Activated naive CD4-positive, alpha-beta T cell treated with anti-CD3 and anti-CD28 coated beads, Interleukin-2, amount 50 U/mL, for 24 hours (primary cell): Measurements from ENCODE around the gene BMAL1.

Source experiments
- H3K27ac Mint-ChIP-seq: one replicate; pipeline ENCODE4 v1.8.0; 2021; ENCODE audit warnings: mild to moderate bottlenecking, mixed read lengths
- H3K27me3 Mint-ChIP-seq: one replicate; pipeline ENCODE4 v1.8.0; 2021; ENCODE audit warnings: mixed read lengths
- H3K36me3 Mint-ChIP-seq: one replicate; pipeline ENCODE4 v1.8.0; 2021; ENCODE audit warnings: mixed read lengths
- H3K4me1 Mint-ChIP-seq: one replicate; pipeline ENCODE4 v1.8.0; 2021; ENCODE audit warnings: mixed read lengths
- H3K4me3 Mint-ChIP-seq: one replicate; pipeline ENCODE4 v1.8.0; 2021; ENCODE audit warnings: mild to moderate bottlenecking, mixed read lengths
- H3K9me3 Mint-ChIP-seq: one replicate; pipeline ENCODE4 v1.8.0; 2021; ENCODE audit warnings: mixed read lengths

The BMAL1 gene

DNA sequence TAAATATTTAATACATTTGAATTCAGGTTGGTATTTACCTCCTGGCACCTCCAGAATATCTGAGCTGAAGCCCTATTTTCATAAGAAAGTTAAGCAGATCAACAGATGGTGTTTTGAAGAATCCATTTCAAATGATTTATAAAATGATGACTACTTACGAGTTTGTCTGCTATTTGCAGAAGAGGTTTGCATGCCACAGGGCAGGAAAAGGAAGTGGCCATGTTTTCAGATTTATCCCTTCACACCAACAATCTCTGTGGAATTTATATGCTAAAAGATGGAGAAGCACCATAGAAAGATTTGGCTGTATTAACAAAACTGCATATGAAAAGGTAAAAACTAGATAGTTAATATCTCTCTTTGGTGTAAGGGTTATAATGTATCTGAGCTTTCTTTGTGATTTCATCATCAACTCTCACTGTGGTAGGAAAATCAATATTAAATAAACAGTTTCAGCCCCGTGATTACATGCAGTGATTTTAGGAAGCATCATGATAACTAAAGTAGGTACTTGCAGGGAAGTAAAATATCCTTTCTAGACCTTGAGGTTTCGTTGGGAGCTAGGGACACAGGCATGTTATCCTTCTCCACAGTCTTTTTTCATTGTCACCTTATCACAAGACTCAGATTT, 2.6 kb downstream of the BMAL1 start:
- peak overlapping the region; percentile 90 for H3K4me3 Mint-ChIP-seq
- peaks cover 69% of the 10 kb centered on the region for H3K4me1 Mint-ChIP-seq
- no peaks in the 10 kb centered on the region for H3K27me3 Mint-ChIP-seq
- peaks cover 2% of the 10 kb centered on the region for H3K36me3 Mint-ChIP-seq
- no peaks in the 10 kb centered on the region for H3K9me3 Mint-ChIP-seq
- H3K27ac Mint-ChIP-seq = peak overlapping the region; percentile 4

- Mint-ChIP-seq H3K27me3 (no peaks in the 10 kb centered on the region), H3K9me3 (no peaks in the 10 kb centered on the region), H3K4me3 (peak overlapping the region; percentile 31), H3K36me3 (peaks cover 2% of the 10 kb centered on the region), H3K4me1 (peaks cover 72% of the 10 kb centered on the region), H3K27ac (no peak overlapping the region)
These were observed 3.2 kb downstream of the BMAL1 start for GRCh38 chr11:13280777-13281176.

DNA sequence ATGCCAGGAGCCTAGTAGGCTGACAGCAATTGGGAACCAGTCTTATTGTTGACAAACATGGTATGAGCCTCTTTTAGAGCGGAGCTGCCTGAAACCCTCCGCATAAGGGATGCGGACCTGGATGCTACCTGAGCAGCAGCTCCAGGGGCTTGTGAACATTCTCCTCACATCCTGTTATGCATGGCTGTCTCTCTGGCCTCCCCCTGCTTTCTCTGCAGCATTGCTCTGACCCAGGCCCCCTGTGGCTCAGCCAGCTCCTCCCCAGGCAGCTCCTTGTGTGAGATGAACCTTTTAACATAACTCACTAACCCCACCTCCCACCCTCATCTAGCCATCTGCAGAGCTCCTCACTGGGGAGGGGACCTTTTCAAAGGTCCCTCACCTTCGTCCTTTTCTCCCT, 6.0 kb downstream of the BMAL1 start:
- H3K27me3 Mint-ChIP-seq = no peaks in the 10 kb centered on the region
- H3K27ac Mint-ChIP-seq = no peak overlapping the region
- peaks cover 88% of the 10 kb centered on the region for H3K4me1 Mint-ChIP-seq
- no peak overlapping the region for H3K4me3 Mint-ChIP-seq
- peaks cover 6% of the 10 kb centered on the region for H3K36me3 Mint-ChIP-seq
- H3K9me3 Mint-ChIP-seq = no peaks in the 10 kb centered on the region

- no peaks in the 10 kb centered on the region for H3K9me3 Mint-ChIP-seq
- peak overlapping the region; percentile 2 for H3K27ac Mint-ChIP-seq
- H3K36me3 Mint-ChIP-seq = peaks cover 7% of the 10 kb centered on the region
- no peak overlapping the region for H3K4me3 Mint-ChIP-seq
- no peaks in the 10 kb centered on the region for H3K27me3 Mint-ChIP-seq
- peaks cover 88% of the 10 kb centered on the region for H3K4me1 Mint-ChIP-seq
These were observed 7.4 kb downstream of the BMAL1 start for GRCh38 chr11:13284776-13285588.

DNA sequence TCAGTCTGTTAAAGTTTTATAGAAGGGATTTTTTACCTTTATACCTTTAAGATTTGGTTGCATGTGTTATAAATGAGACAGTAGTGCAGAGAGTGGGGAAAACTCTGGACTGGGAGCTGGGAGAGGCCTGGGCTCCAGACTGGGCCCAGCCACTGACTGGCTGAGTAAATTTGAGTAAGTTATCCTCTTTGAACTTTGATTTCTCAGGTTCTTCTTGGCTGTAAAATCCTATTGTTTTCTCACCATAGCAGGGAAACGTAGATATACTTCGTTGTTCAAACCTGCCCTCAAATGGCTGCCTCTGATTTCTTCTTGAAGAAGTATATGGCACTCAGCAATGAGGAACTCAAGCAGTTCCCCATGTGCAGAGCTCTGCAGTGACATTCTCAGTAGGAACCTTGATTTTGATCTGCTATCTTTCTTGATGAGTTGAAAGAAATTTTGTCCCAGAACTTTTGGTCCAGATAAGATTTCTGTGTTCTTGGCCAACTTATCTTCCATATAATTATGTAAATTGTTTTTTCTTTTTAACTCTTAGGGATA, 8.8 kb downstream of the BMAL1 start:
- Mint-ChIP-seq H3K36me3 (peaks cover 10% of the 10 kb centered on the region), H3K27me3 (no peaks in the 10 kb centered on the region), H3K4me1 (peaks cover 87% of the 10 kb centered on the region), H3K4me3 (no peak overlapping the region), H3K9me3 (no peaks in the 10 kb centered on the region), H3K27ac (peak overlapping the region; percentile 18)

DNA sequence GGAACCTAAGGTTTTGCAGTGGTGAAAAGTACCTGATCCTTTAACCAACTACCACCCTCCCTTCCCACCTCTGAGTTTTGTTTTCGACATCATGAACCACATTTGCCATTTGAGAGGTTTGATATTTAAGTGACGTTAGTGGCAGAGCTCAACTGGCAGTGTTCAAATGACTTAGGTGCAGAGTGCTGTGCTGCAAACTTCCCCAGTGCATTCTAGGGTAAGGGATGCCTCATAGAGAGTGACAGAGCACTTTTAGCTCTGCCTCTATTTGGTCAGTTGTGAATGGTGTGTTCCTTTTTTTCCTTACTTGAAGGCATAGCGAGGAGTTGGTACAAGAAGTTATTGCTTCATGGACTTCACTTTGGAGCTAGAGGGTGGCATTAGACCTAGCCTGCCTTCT, 9.4 kb downstream of the BMAL1 start:
- Mint-ChIP-seq H3K27ac (peak overlapping the region; percentile 42), H3K36me3 (peaks cover 10% of the 10 kb centered on the region), H3K4me3 (no peak overlapping the region), H3K4me1 (peaks cover 87% of the 10 kb centered on the region), H3K9me3 (no peaks in the 10 kb centered on the region), H3K27me3 (no peaks in the 10 kb centered on the region)

GRCh38 chr11:13287681-13288080, 10.1 kb downstream of the BMAL1 start:
- H3K27me3 Mint-ChIP-seq = no peaks in the 10 kb centered on the region
- H3K27ac Mint-ChIP-seq = peak overlapping the region; percentile 42
- H3K4me3 Mint-ChIP-seq = no peak overlapping the region
- H3K9me3 Mint-ChIP-seq = no peaks in the 10 kb centered on the region
- peaks cover 10% of the 10 kb centered on the region for H3K36me3 Mint-ChIP-seq
- H3K4me1 Mint-ChIP-seq = peaks cover 84% of the 10 kb centered on the region

- H3K36me3 Mint-ChIP-seq = peaks cover 10% of the 10 kb centered on the region
- no peak overlapping the region for H3K4me3 Mint-ChIP-seq
- no peaks in the 10 kb centered on the region for H3K27me3 Mint-ChIP-seq
- H3K4me1 Mint-ChIP-seq = peaks cover 84% of the 10 kb centered on the region
- H3K9me3 Mint-ChIP-seq = no peaks in the 10 kb centered on the region
- H3K27ac Mint-ChIP-seq = peak overlapping the region; percentile 83
These were observed 10.9 kb downstream of the BMAL1 start for GRCh38 chr11:13288375-13289029.

DNA sequence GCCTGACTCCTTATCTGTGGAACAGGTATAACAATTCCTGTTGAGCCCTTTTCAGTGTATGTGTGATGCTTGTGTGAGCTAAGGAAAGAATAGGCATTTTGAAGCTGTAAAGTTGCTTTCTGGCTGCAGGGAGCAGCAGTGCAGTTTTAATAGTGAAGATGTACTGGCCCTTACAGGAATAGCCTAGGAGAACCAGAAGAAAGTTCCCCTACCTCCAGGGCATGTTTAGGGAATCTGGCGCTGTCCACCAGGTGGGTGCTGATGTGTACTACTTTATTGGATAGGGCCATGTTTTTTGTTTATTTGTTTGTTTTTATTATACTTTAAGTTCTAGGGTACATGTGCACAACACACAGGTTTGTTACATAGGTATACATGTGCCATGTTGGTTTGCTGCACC, 11.5 kb downstream of the BMAL1 start:
- Mint-ChIP-seq H3K36me3 (peaks cover 11% of the 10 kb centered on the region), H3K4me3 (no peak overlapping the region), H3K9me3 (no peaks in the 10 kb centered on the region), H3K27ac (no peak overlapping the region), H3K4me1 (peaks cover 86% of the 10 kb centered on the region), H3K27me3 (no peaks in the 10 kb centered on the region)

- peaks cover 87% of the 10 kb centered on the region for H3K4me1 Mint-ChIP-seq
- no peak overlapping the region for H3K4me3 Mint-ChIP-seq
- no peaks in the 10 kb centered on the region for H3K9me3 Mint-ChIP-seq
These were observed 12.8 kb downstream of the BMAL1 start for GRCh38 chr11:13290221-13290980.

DNA sequence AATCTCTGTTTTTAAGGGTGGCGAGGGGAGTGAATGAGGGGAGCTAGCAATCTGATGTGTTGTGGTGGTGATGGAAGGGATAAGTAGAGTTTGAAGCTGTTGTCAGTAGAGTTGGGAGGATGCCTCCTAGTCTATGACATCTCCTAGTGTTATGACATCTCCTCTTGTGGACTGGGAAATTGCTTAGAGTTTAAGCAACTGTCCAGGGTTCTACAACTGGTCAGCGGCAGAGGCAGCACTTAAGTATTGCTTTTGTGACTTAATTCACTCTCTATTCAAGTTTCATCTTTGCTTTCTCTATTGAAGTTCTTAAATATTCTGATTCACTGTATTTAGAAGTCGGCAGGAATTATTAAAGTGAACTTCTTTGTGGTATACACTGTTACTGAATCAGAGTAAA, 13.8 kb downstream of the BMAL1 start:
- Mint-ChIP-seq H3K9me3 (no peaks in the 10 kb centered on the region), H3K4me1 (peaks cover 94% of the 10 kb centered on the region), H3K27me3 (no peaks in the 10 kb centered on the region), H3K36me3 (peaks cover 10% of the 10 kb centered on the region), H3K27ac (no peak overlapping the region), H3K4me3 (no peak overlapping the region)

More at GRCh38 chr11:13290221-13290980, 12.8 kb downstream of the BMAL1 start:
- Mint-ChIP-seq H3K27ac (no peak overlapping the region), H3K36me3 (peaks cover 10% of the 10 kb centered on the region), H3K27me3 (no peaks in the 10 kb centered on the region)

GRCh38 chr11:13291800-13292199, 14.2 kb downstream of the BMAL1 start:
- Mint-ChIP-seq H3K36me3 (peaks cover 10% of the 10 kb centered on the region), H3K27me3 (no peaks in the 10 kb centered on the region), H3K4me3 (no peak overlapping the region), H3K27ac (no peak overlapping the region), H3K9me3 (no peaks in the 10 kb centered on the region), H3K4me1 (peaks cover 94% of the 10 kb centered on the region)

GRCh38 chr11:13292970-13293369, 15.4 kb downstream of the BMAL1 start:
- Mint-ChIP-seq H3K36me3 (peaks cover 10% of the 10 kb centered on the region), H3K9me3 (no peaks in the 10 kb centered on the region), H3K4me1 (peaks cover 94% of the 10 kb centered on the region), H3K27ac (no peak overlapping the region), H3K4me3 (no peak overlapping the region), H3K27me3 (no peaks in the 10 kb centered on the region)

- no peak overlapping the region for H3K4me3 Mint-ChIP-seq
- no peaks in the 10 kb centered on the region for H3K27me3 Mint-ChIP-seq
- H3K9me3 Mint-ChIP-seq = no peaks in the 10 kb centered on the region
- no peak overlapping the region for H3K27ac Mint-ChIP-seq
- H3K4me1 Mint-ChIP-seq = peaks cover 94% of the 10 kb centered on the region
- peaks cover 7% of the 10 kb centered on the region for H3K36me3 Mint-ChIP-seq
These were observed 16.6 kb downstream of the BMAL1 start for GRCh38 chr11:13294178-13294577.
